ENCODE results near the gene DLAT.

- TF ChIP-seq CTCF (IDR thresholded peaks at IDR 0.05; ENCODE audit: low read depth, low read length) (no peak), EZH2phosphoT487 (IDR thresholded peaks at IDR 0.05; ENCODE audit: low read depth) (no peak)
These were observed 933 bp upstream of the DLAT start for GRCh38 chr11:112024178-112024772.
